Activated CD8-positive, alpha-beta memory T cell treated with anti-CD3 and anti-CD28 coated beads, Interleukin-2, amount 50 U/mL, for 24 hours (primary cell): ENCODE data around the gene UBE2I.

Experiments used
- DNase-seq: peaks from one replicate; pipeline ENCODE4 v3.0.0-alpha.2; 2020; ENCODE audit errors: extremely low read depth

Gene UBE2I

GRCh38 chr16:1343428-1344242 is 34.2 kb downstream of the UBE2I start:
- DNase-seq = no peak

- DNase-seq = no peak
Measured at GRCh38 chr16:1344499-1344898, 35.1 kb downstream of the UBE2I start.

GRCh38 chr16:1345087-1345486 is 35.7 kb downstream of the UBE2I start:
- no peak for DNase-seq

- no peak for DNase-seq
Measured at GRCh38 chr16:1345651-1346421, 36.4 kb downstream of the UBE2I start.

GRCh38 chr16:1346422-1347285 is 37.2 kb downstream of the UBE2I start:
- DNase-seq = no peak

GRCh38 chr16:1347286-1347855 is 37.9 kb downstream of the UBE2I start:
- DNase-seq = no peak

- no peak for DNase-seq
Measured at GRCh38 chr16:1347962-1348361, 38.5 kb downstream of the UBE2I start.

GRCh38 chr16:1348441-1348840 is 39.0 kb downstream of the UBE2I start:
- no peak for DNase-seq

- no peak for DNase-seq
Measured at GRCh38 chr16:1348926-1349325, 39.5 kb downstream of the UBE2I start.

- no peak for DNase-seq
Measured at GRCh38 chr16:1349351-1349750, 39.9 kb downstream of the UBE2I start.

GRCh38 chr16:1349951-1350350 is 40.5 kb downstream of the UBE2I start:
- no peak for DNase-seq

GRCh38 chr16:1350691-1351090 is 41.3 kb downstream of the UBE2I start:
- DNase-seq = no peak

- DNase-seq = no peak
Measured at GRCh38 chr16:1351215-1351581, 41.8 kb downstream of the UBE2I start.

GRCh38 chr16:1351582-1352362 is 42.3 kb downstream of the UBE2I start, which contains the start of the genes GNPTG and TSR3:
Gene GNPTG (plus strand): TSS chr16:1351931. CDS start chr16:1351966, 35 bp downstream.
Gene TSR3 (minus strand): TSS chr16:1351878. CDS start chr16:1351804, 74 bp downstream.
- peak; percentile 48 for DNase-seq

- DNase-seq = no peak
Measured at GRCh38 chr16:1354815-1355540, 45.5 kb downstream of the UBE2I start.

GRCh38 chr16:1355591-1355990 is 46.2 kb downstream of the UBE2I start:
- no peak for DNase-seq

- DNase-seq = no peak
Measured at GRCh38 chr16:1356061-1356900, 46.8 kb downstream of the UBE2I start.

GRCh38 chr16:1357906-1358566 is 48.6 kb downstream of the UBE2I start:
- no peak for DNase-seq
